ENCODE measurements around the gene TMEM47.
A peak's percentile ranks its signal among the peaks of the same experiment; 100 is the strongest.

The TMEM47 gene

DNA sequence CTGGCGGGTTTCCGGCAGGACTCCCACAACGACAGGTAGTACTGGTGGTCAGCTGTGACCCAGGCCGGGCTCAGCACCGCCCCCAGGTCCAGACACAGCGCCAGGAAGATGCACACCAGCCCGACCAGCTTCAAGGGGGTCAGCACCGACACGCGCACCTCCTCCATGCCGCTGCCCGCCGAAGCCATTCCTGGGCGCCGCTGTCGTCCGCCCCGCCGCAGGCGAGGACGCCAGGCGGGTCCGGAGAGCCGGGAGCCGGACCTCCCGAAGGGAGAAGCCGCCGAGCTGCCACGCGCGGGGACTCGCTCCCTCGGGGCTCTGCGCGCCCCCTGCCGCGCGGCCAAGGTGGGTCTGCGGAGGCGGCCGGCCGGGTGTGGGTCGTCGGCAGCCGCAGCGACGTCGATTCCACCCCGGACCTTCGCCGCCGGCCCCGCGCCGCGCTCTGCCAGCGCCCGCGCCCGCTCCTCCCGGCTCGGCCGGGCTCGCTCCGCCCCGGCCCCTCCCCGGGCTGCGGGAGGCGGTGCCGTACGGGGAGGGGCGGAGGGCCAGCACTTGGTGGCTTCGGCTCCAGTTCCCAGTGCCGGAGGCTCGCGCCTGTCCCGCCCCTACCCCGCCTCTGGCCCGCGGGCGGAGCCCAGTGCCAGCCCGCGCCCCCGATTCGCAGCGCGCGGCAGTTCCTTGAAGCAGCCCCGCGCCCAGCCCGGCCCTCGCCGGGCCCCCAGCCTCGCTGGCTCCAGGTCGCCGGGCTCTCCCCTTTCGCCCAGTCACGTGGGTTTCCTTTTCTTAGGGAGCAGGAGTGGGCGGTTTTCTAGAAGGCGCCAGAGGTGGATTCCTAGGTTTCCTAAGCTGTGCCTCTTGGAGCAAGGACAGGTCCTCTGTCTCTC is at the start of gene TMEM47:
TMEM47 (minus strand) TSS at position 444 of the 884 bp plus-strand sequence; CDS start at position 188, 256 bp downstream.
- peak in 1 of 2 experiments; percentile 0 for DNase-seq

DNA sequence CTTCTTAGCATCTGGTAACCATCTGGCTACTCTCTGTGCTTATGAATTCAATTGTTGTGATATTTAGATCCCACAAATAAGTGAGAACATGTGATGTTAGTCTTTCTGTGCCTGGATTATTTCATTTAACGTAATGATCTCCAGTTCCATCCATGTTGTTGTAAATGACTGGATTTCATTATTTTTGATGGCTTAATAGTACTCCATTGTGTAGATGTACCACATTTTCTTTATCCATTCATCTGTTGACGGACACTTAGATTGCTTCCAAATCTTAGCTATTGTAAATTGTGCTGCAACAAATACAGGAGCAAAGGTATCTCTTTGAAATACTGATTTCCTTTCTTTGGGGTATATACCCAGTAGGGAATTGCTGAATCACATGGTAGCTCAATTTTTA is 30.0 kb upstream of the TMEM47 start:
- DNase-seq: no peak

DNA sequence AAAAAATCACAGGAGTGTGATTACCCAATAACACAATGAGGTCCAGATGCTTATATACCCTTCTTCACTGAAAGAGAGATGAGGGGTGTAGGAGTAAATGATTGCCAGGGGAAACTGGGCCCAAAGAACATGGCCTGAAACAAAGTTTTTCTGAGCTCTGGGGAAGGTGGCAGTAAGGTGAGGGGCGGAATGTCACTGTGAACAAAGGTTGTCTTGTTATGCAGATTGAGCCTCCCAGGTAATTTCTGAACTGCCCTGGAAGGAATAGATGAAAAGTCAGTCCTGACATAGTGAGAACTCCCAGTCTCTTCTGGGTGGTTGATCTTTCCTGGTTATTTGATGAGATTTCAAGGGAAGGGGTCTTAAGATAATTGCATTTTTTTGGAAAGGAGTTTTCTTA is 2.5 kb upstream of the TMEM47 start:
- DNase-seq: no peak

GRCh38 chrX:34658326-34658725 is 1.2 kb upstream of the TMEM47 start:
- DNase-seq: no peak

DNA sequence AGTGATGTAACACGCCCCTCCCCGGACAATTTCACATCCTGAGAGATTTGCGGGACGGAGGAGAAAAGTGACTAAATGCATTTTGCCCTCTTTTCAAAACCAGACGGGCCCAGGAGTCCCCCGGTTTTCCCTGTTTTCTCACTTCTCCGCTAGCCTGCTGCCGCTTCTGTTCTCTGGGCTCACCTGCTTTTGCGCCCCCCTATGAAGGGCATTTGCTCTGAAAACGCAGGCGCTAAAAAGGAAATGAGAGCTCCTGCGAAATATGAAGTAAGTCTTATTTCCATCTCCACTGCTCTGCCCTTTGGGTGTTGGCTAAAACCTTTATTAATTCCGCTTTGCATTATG is 613 bp upstream of the TMEM47 start:
- DNase-seq: no peak

DNA sequence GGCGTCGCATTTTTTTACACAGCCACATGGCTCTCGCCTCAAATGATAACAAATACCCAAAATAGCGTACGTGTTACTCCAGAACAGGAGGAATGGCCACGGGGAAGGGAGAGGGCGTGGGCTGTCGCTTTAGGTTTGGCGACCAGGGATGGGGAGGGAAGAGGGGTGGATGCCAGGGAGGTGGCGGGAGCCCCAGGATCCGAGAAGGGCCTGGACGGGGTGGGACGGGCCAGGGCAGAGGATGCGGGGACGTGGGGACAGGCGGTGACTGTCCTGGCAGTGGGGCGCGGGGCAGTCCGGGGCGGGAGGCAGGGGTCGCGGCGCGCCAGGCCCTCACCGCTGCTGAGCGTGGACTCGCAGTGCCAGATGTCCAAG is 631 bp downstream of the TMEM47 start:
- no peak for DNase-seq

GRCh38 chrX:34655501-34656455 is 1.3 kb downstream of the TMEM47 start:
- DNase-seq: no peak

DNA sequence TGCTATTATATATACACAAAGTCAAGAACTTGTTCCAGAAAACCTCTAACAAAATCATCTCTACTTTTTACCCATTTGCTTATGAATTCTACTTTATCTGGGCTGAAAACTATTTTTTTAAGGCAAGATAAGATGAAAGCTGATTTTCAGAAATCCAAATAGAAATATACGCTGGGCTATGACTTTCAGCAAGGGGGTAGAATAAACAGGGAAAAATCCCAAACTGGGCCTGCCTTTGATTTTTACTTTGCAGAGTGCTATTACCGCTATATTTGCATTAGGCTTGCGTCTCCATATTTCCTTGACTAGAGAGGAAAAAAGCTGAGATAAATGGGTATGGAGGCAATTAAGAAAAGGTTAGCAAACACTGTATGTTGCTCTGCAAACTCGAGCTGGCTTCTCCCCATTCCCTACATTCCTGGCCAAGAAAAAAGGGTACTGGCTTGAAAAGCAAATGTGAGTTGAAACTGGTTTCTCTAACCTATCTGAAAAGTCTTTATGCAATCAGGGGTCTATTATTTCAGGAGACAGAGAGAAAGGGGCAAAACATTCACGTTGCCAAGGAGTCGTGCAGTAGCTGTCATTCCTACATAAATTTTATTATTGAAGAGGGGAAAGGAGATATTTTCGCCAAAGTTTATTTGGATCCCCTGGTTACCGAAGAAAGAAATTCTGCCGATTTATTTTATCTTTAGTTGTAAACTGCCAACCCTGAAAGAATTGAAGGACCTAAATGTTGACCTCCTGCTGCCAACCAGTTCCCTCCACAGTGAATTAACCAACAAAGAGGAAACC is 2.2 kb downstream of the TMEM47 start:
- no peak for DNase-seq

DNA sequence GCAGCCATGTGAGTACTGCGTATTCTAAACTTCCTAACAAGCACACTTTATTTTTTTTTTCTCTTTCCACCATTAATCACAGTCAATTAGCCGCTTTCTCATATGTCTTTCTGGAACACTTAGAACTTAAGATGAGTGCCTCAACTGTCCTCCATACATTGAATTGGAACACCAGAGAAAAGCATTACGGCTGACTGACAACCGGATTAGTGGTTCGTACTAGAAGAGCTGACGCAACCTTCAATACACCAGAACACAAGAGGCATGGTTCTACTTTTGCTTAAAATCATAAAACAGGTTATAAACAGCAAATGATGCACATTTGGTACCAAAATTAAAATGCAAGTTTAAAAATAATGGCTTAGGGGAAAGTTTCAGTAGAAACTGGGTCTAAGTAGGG is 3.3 kb downstream of the TMEM47 start:
- DNase-seq: no peak

- no peak for DNase-seq
Observed at GRCh38 chrX:34642849-34643248, 14.2 kb downstream of the TMEM47 start.

GRCh38 chrX:34638116-34638515 is 19.0 kb downstream of the TMEM47 start:
- DNase-seq: peak in 1 of 2 experiments; percentile 0

GRCh38 chrX:34634349-34634748 is 22.7 kb downstream of the TMEM47 start:
- no peak for DNase-seq

DNA sequence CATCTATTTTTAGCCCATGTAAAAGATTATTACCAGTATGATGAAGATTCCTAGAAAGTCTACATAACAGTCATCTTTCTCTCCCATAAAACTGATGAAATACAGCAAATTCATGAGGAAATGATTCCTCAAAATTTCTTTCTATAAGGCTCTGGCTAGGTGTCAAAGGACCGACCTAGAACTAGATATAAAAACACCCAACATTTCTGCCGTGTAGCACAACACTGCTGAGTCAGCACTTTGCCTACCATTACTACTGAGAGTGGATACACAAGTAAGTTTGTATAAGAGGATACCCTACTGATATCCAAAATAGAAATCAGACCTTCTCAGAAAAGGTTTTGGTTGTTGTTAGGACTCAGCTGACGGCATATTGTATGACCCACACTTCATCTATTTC is 24.7 kb downstream of the TMEM47 start:
- no peak for DNase-seq

- DNase-seq: no peak
Observed at GRCh38 chrX:34631479-34632220, 25.4 kb downstream of the TMEM47 start.

DNA sequence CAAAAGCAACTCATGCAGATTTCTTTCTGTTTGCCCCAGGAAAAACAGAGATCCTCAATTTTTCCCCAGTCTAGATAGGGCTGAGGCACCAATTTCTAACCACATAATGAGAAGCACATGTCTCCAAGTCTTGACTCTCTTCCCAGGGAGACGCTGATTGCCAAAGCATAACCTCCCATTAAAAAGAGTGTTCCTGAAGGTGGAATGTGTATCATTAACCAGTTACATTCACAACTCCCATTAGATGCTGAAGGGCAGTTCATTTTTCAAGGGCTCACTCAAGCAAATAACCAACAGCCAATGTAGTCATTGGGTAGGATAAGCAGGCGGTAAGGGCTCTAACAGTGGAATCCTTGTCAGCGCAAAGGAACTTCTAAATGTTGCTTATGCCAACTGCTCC is 27.5 kb downstream of the TMEM47 start:
- no peak for DNase-seq

GRCh38 chrX:34624416-34624815 is 32.7 kb downstream of the TMEM47 start:
- DNase-seq: no peak

DNA sequence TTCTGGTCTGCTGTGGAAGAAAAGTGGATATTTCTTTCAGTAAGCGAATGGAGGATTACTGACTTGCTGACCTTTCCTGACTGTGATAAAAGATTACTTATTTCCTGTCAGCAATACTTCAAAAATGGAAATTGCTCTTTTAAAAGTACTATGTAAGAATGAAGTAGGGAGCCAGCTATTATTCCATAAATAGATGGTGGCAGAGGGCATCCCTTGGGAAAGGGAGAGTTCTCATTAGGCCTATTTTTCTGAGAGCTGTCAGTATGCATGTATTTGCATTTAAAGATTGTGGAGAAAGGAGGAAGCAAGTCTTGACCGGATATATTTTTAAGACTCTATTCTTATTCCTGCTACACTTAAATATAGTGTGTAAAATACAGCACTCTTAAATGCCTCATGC is 37.2 kb downstream of the TMEM47 start:
- DNase-seq: no peak

DNA sequence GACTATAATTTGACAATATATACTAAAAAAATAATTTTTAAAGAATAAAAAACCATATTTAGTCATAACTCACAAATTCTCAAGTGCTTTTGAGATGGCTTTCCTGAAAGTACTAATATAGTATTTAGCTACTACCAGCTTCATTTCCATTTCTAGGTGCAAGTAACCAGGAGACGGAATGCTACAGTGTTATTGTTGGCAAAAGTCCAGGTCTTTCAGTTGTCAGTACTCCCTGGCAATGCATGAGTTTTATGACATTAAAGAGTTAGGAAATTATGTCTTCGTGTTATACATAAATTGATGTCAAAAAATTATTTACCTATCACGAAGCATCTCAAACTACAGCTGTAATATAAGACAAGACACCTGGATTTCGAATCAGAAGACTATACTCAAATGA is 45.0 kb downstream of the TMEM47 start:
- DNase-seq: no peak

DNA sequence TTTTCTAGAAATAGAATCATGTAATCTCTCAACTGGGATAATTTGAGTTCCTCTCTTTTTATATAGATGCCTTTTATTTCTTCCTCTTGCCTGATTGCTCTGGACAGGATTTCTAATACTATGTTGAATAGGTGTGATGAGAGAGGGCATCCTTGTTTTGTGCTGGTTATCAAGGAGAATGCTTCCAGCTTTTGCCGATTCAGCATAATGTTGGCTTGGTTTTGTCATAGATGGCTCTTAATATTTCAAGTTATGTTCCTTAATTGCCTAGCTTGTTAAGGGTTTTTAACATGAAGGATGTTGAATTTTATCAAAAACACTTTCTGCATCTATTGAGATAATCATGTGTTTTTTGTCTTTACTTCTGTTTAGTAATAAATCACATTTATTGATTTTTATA is 58.7 kb downstream of the TMEM47 start:
- no peak for DNase-seq

DNA sequence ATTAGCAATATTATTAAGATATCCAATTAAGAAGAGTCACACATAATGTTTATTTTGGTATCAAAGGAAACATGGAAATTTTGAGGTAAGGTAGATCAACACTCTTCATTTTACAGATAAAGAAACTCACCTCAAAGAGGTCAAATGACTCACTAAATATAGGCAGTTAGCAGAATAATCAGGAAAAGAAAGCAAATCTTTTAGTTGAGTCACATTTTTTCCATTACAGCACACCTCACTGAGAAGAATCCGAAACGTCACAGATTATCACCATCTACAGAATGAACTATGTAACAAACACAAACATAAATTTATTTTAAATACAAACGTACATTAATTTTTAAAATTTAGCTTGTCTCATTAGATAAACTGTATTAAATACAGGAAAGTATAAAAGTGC is 70.1 kb downstream of the TMEM47 start:
- no peak for DNase-seq

- DNase-seq: no peak
Observed at GRCh38 chrX:34586346-34586911, 70.7 kb downstream of the TMEM47 start.

- DNase-seq: no peak
Observed at GRCh38 chrX:34585561-34585960, 71.5 kb downstream of the TMEM47 start.
